Measurements from ENCODE around the gene XYLT1. TPM values are rescaled to one million over a fixed set of nuclear protein-coding genes. Genes with fewer than 3 reads are reported as not detected.

The XYLT1 gene
- total and polyA plus RNA-seq, 5 donors = 2.5 to 37.8 (median 11.7) TPM

DNA sequence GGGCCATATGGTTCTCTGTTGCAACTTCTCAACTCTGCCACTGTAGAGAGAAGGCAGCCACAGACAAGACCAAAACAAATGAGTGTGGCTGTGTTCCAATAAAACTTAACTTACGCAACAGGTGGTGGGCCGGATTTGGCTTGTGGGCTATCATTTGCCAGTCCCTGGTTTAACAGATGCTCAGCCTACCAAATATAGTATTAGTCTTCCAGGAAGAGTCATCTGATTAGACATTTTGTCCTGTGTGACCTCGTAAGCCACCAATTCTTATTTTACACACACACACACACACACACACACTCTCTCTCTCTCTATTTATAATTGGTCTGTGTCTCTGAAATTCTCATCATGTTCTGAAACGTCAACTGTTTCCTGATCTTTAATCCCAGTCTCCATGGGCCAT is 245.9 kb downstream of the XYLT1 start:
- intact Hi-C loops (cut with DNase I) = no loop called here
- no peak overlapping the region for H3K4me3 ChIP-seq (ENCODE audit: low read length)
- 6% methylated on average over 4 of the region's 4 CpGs for WGBS
- H3K27me3 ChIP-seq (ENCODE audit: control insufficient read depth, insufficient read depth) = no peaks in the 10 kb centered on the region
- peak overlapping the region; percentile 56 for H3K27ac ChIP-seq (ENCODE audit: low read length)
- peak; percentile 46 to 72 (median 68) for DNase-seq
- no peaks in the 10 kb centered on the region for H3K9me3 ChIP-seq (ENCODE audit: control insufficient read depth, low read length)
- peak; percentile 78 to 85 for ATAC-seq
- H3K4me1 ChIP-seq (ENCODE audit: control insufficient read depth, insufficient read depth, low read length) = no peaks in the 10 kb centered on the region

GRCh38 chr16:17224350-17224749 is 246.4 kb downstream of the XYLT1 start:
- DNase-seq (no peak), ATAC-seq (no peak)
- Histone ChIP-seq H3K27ac (ENCODE audit: low read length) (no peak overlapping the region), H3K4me3 (ENCODE audit: low read length) (no peak overlapping the region), H3K9me3 (ENCODE audit: control insufficient read depth, low read length) (no peaks in the 10 kb centered on the region), H3K4me1 (ENCODE audit: control insufficient read depth, insufficient read depth, low read length) (no peaks in the 10 kb centered on the region), H3K27me3 (ENCODE audit: control insufficient read depth, insufficient read depth) (no peaks in the 10 kb centered on the region)
- 62% methylated on average over 5 of the region's 5 CpGs for WGBS
- intact Hi-C loops (cut with DNase I) = no loop called here

DNA sequence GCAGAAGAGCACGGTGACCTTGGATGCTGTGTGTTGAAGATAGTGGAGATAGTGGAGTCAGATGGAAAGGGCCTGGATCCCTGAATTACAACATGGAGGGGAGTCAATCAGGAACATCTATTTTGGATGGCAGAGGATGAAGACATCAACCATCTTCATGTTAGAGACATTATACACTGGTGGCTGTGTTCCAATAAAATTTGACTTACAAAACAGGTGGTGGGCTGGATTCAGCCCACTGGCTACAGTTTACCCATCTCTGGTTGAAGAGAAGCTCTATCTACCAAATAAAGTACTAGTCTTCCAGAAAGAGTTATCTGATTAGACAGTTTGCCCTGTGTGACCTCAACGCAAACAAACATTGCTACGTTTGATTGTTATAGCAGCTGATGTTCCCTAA is 247.2 kb downstream of the XYLT1 start:
- H3K27ac ChIP-seq (ENCODE audit: low read length) = no peak overlapping the region
- WGBS = 96% methylated on average over 3 of the region's 3 CpGs
- H3K27me3 ChIP-seq (ENCODE audit: control insufficient read depth, insufficient read depth) = no peaks in the 10 kb centered on the region
- no peaks in the 10 kb centered on the region for H3K9me3 ChIP-seq (ENCODE audit: control insufficient read depth, low read length)
- DNase-seq = no peak
- intact Hi-C loops (cut with DNase I) = no loop called here
- ATAC-seq = no peak
- H3K4me1 ChIP-seq (ENCODE audit: control insufficient read depth, insufficient read depth, low read length) = no peaks in the 10 kb centered on the region
- H3K4me3 ChIP-seq (ENCODE audit: low read length) = no peak overlapping the region

- H3K4me3 ChIP-seq (ENCODE audit: low read length) = no peak overlapping the region
- H3K27me3 ChIP-seq (ENCODE audit: control insufficient read depth, insufficient read depth) = no peaks in the 10 kb centered on the region
- WGBS = 48% methylated on average over 12 of the region's 12 CpGs
- peak; percentile 20 to 45 for ATAC-seq
- peak overlapping the region; percentile 51 for H3K27ac ChIP-seq (ENCODE audit: low read length)
- no peaks in the 10 kb centered on the region for H3K4me1 ChIP-seq (ENCODE audit: control insufficient read depth, insufficient read depth, low read length)
- intact Hi-C loops (cut with DNase I) = no loop called here
- peak in 2 of 3 donors; percentile 46 to 62 for DNase-seq
- H3K9me3 ChIP-seq (ENCODE audit: control insufficient read depth, low read length) = no peaks in the 10 kb centered on the region
These were observed 247.8 kb downstream of the XYLT1 start for GRCh38 chr16:17222871-17223401.

- ATAC-seq = no peak
- no peak overlapping the region for H3K27ac ChIP-seq (ENCODE audit: low read length)
- no peaks in the 10 kb centered on the region for H3K9me3 ChIP-seq (ENCODE audit: control insufficient read depth, low read length)
- no peak overlapping the region for H3K4me3 ChIP-seq (ENCODE audit: low read length)
- no peaks in the 10 kb centered on the region for H3K27me3 ChIP-seq (ENCODE audit: control insufficient read depth, insufficient read depth)
- DNase-seq = no peak
- intact Hi-C loops (cut with DNase I) = no loop called here
- WGBS = 64% methylated on average over 2 of the region's 2 CpGs
- no peaks in the 10 kb centered on the region for H3K4me1 ChIP-seq (ENCODE audit: control insufficient read depth, insufficient read depth, low read length)
These were observed 250.8 kb downstream of the XYLT1 start for GRCh38 chr16:17219991-17220390.

GRCh38 chr16:17215936-17216335 is 254.8 kb downstream of the XYLT1 start:
- Histone ChIP-seq H3K4me3 (ENCODE audit: low read length) (no peak overlapping the region), H3K4me1 (ENCODE audit: control insufficient read depth, insufficient read depth, low read length) (no peaks in the 10 kb centered on the region), H3K27ac (ENCODE audit: low read length) (no peak overlapping the region), H3K27me3 (ENCODE audit: control insufficient read depth, insufficient read depth) (no peaks in the 10 kb centered on the region), H3K9me3 (ENCODE audit: control insufficient read depth, low read length) (no peaks in the 10 kb centered on the region)
- 51% methylated on average over 8 of the region's 8 CpGs for WGBS
- no peak for DNase-seq
- intact Hi-C loops (cut with DNase I) = no loop called here
- ATAC-seq = peak in 1 of 2 donors; percentile 37

GRCh38 chr16:17215306-17215705 is 255.5 kb downstream of the XYLT1 start:
- ATAC-seq (no peak), DNase-seq (no peak)
- intact Hi-C loops (cut with DNase I) = no loop called here
- H3K9me3 ChIP-seq (ENCODE audit: control insufficient read depth, low read length) = no peaks in the 10 kb centered on the region
- H3K27me3 ChIP-seq (ENCODE audit: control insufficient read depth, insufficient read depth) = no peaks in the 10 kb centered on the region
- H3K27ac ChIP-seq (ENCODE audit: low read length) = no peak overlapping the region
- H3K4me3 ChIP-seq (ENCODE audit: low read length) = no peak overlapping the region
- 90% methylated on average over 2 of the region's 2 CpGs for WGBS
- H3K4me1 ChIP-seq (ENCODE audit: control insufficient read depth, insufficient read depth, low read length) = no peaks in the 10 kb centered on the region

DNA sequence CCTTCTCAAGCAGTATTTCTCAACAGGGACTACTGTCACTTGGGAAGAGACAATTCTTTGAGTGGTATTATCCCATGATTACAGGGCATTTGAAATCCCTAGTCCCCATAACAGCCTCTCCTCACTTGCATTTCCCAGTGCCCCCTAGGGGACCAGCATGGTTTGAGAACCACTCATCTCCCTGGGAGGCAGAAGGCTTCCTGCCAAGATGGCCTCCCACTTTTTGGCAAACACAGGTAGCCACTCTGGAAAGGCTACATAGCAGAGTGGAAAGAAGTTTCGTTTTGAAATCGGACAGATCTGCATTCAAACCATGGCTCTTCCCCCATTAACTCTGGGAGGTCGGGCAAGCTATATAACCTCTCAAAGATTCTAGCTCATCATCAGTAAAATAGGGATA is 256.8 kb downstream of the XYLT1 start:
- H3K4me3 ChIP-seq (ENCODE audit: low read length) = no peak overlapping the region
- H3K27me3 ChIP-seq (ENCODE audit: control insufficient read depth, insufficient read depth) = no peaks in the 10 kb centered on the region
- DNase-seq (no peak), ATAC-seq (no peak)
- 94% methylated on average over 3 of the region's 3 CpGs for WGBS
- intact Hi-C loops (cut with DNase I) = no loop called here
- H3K27ac ChIP-seq (ENCODE audit: low read length) = no peak overlapping the region
- H3K9me3 ChIP-seq (ENCODE audit: control insufficient read depth, low read length) = no peaks in the 10 kb centered on the region
- no peaks in the 10 kb centered on the region for H3K4me1 ChIP-seq (ENCODE audit: control insufficient read depth, insufficient read depth, low read length)

DNA sequence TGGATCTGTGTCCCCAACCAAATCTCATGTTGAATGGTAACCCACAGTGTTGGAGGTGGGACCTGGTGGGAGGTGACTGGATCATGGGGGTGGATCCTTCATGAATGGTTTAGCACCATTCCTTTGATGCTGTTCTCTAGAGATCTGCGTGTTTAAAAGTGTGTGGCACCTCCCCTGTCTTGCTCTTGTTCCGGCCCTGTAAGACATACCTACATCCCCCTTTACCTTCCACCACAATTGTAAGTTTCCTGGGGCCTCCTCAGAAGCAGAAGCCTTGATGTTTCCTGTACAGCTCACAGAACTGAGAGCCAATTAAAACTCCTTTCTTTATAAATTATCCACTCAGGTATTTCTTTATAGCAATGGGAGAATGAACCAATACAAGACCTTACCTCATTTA is 257.7 kb downstream of the XYLT1 start:
- Histone ChIP-seq H3K9me3 (ENCODE audit: control insufficient read depth, low read length) (no peaks in the 10 kb centered on the region), H3K4me3 (ENCODE audit: low read length) (no peak overlapping the region), H3K27ac (ENCODE audit: low read length) (no peak overlapping the region), H3K4me1 (ENCODE audit: control insufficient read depth, insufficient read depth, low read length) (no peaks in the 10 kb centered on the region), H3K27me3 (ENCODE audit: control insufficient read depth, insufficient read depth) (no peaks in the 10 kb centered on the region)
- ATAC-seq (no peak), DNase-seq (no peak)
- 92% methylated on average over 2 of the region's 2 CpGs for WGBS
- intact Hi-C loops (cut with DNase I) = no loop called here

- intact Hi-C loops (cut with DNase I) = no loop called here
- no peaks in the 10 kb centered on the region for H3K27me3 ChIP-seq (ENCODE audit: control insufficient read depth, insufficient read depth)
- no peaks in the 10 kb centered on the region for H3K9me3 ChIP-seq (ENCODE audit: control insufficient read depth, low read length)
- H3K4me3 ChIP-seq (ENCODE audit: low read length) = no peak overlapping the region
- 75% methylated on average over 6 of the region's 6 CpGs for WGBS
- H3K4me1 ChIP-seq (ENCODE audit: control insufficient read depth, insufficient read depth, low read length) = no peaks in the 10 kb centered on the region
- H3K27ac ChIP-seq (ENCODE audit: low read length) = no peak overlapping the region
- DNase-seq (no peak), ATAC-seq (no peak)
These were observed 258.2 kb downstream of the XYLT1 start for GRCh38 chr16:17212606-17213005.

- Histone ChIP-seq H3K4me1 (ENCODE audit: control insufficient read depth, insufficient read depth, low read length) (no peaks in the 10 kb centered on the region), H3K27me3 (ENCODE audit: control insufficient read depth, insufficient read depth) (no peaks in the 10 kb centered on the region), H3K4me3 (ENCODE audit: low read length) (no peak overlapping the region), H3K9me3 (ENCODE audit: control insufficient read depth, low read length) (no peaks in the 10 kb centered on the region), H3K27ac (ENCODE audit: low read length) (no peak overlapping the region)
- ATAC-seq = no peak
- 74% methylated on average over 4 of the region's 4 CpGs for WGBS
- no peak for DNase-seq
- intact Hi-C loops (cut with DNase I) = no loop called here
These were observed 259.0 kb downstream of the XYLT1 start for GRCh38 chr16:17211797-17212196.

- no peak overlapping the region for H3K4me3 ChIP-seq (ENCODE audit: low read length)
- H3K9me3 ChIP-seq (ENCODE audit: control insufficient read depth, low read length) = no peaks in the 10 kb centered on the region
- DNase-seq (no peak), ATAC-seq (no peak)
- H3K27me3 ChIP-seq (ENCODE audit: control insufficient read depth, insufficient read depth) = no peaks in the 10 kb centered on the region
- intact Hi-C loops (cut with DNase I) = no loop called here
- 88% methylated on average over 2 of the region's 2 CpGs for WGBS
- H3K27ac ChIP-seq (ENCODE audit: low read length) = no peak overlapping the region
- H3K4me1 ChIP-seq (ENCODE audit: control insufficient read depth, insufficient read depth, low read length) = no peaks in the 10 kb centered on the region
These were observed 264.0 kb downstream of the XYLT1 start for GRCh38 chr16:17206712-17207111.
